Activated CD8-positive, alpha-beta T cell treated with anti-CD3 and anti-CD28 coated beads for 36 hours (primary cell): ENCODE measurements around the gene RTKN. TPM values are rescaled to one million over a fixed set of nuclear protein-coding genes. Genes with fewer than 3 reads are reported as not detected.

Source experiments
- ATAC-seq: fragments of 200-7000 bp; cut with Tn5 transposase; one replicate; pipeline ENCODE4 v1.10.0; 2021; ENCODE audit warnings: mild to moderate bottlenecking, moderate library complexity
- CTCF ChIA-PET: fragments of 350-600 bp; sonication (Branson Sonifier 250); formaldehyde crosslinking; loops from one replicate; lab custom pipeline; 2021; ENCODE audit warnings: antibody characterized with exemption; lab: Charles Lee
- POLR2A ChIA-PET: fragments of 350-600 bp; sonication (Branson Sonifier 250); formaldehyde crosslinking; loops from one replicate; lab custom pipeline; 2021; ENCODE audit warnings: antibody characterized with exemption; lab: Charles Lee
- DNase-seq: peaks from one replicate; pipeline ENCODE4 v3.0.0-alpha.2; 2020
- H3K27ac Mint-ChIP-seq: one replicate; pipeline ENCODE4 v1.8.0; 2021; ENCODE audit warnings: mild to moderate bottlenecking, mixed read lengths
- H3K27me3 Mint-ChIP-seq: one replicate; pipeline ENCODE4 v1.8.0; 2021; ENCODE audit warnings: mixed read lengths
- H3K36me3 Mint-ChIP-seq: one replicate; pipeline ENCODE4 v1.8.0; 2021; ENCODE audit warnings: low read depth, mixed read lengths
- H3K4me1 Mint-ChIP-seq: one replicate; pipeline ENCODE4 v1.8.0; 2021; ENCODE audit warnings: low read depth, mixed read lengths
- H3K4me3 Mint-ChIP-seq: one replicate; pipeline ENCODE4 v1.8.0; 2021; ENCODE audit warnings: mild to moderate bottlenecking, moderate library complexity, mixed read lengths
- H3K9me3 Mint-ChIP-seq: one replicate; pipeline ENCODE4 v1.8.0; 2021; ENCODE audit warnings: mixed read lengths
- intact Hi-C: fragments of 100-400 bp; cut with micrococcal nuclease; formaldehyde crosslinking; loops from one replicate; pipeline ENCODE4 v1.10.0; 2022
- total RNA-seq, 2 experiments: library from RNA; stranded (reverse); gene quantifications; one replicate each; pipeline ENCODE4 v1.2.3, GENCODE V29; 2021
- TF ChIP-seq, protein P1 (sequence below): fragments of 200-600 bp; IDR thresholded peaks from one replicate; pipeline ENCODE4 v1.8.0; 2022; ENCODE audit warnings: antibody characterized with exemption, mild to moderate bottlenecking

Gene RTKN
- total RNA-seq, 2 experiments from 2014 or later: 1.2 to 1.6 TPM

DNA sequence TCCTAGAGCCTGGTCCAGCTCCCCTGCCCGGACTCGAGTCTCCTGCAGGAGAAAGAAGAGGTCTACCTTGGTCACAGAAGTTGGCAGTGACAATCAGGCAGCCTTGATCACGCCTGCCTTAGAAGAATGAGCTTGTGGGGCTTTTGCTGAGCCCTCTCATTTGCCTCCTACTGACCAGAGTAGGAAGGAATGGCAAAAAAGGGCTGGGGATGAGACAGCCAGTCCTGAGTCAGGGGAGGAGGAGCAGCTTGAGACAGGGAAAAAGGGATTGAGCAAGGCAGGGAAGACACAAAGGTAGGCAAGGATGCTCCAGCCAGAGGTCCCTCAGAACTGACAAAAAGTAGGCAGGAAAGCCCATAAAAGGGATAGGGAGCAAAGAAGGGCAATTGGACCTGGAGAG, 14.2 kb downstream of the RTKN start:
- Mint-ChIP-seq H3K4me1 (peaks cover 8% of the 10 kb centered on the region), H3K27me3 (no peaks in the 10 kb centered on the region), H3K9me3 (no peaks in the 10 kb centered on the region), H3K27ac (no peak overlapping the region), H3K4me3 (no peak overlapping the region), H3K36me3 (peaks cover 16% of the 10 kb centered on the region)
- intact Hi-C loops: no loop called here
- ChIA-PET CTCF (interaction anchor here (1.0 kb wide), 1 partner anchor 92 kb away, joined by 3 read pairs; no protein-coding TSS in a partner anchor), POLR2A (interaction anchor here (1.1 kb wide), 1 partner anchor 13 kb away, joined by 3 read pairs; no protein-coding TSS in a partner anchor)
- DNase-seq (no peak), ATAC-seq (no peak)
- TF ChIP-seq, protein P1, sequence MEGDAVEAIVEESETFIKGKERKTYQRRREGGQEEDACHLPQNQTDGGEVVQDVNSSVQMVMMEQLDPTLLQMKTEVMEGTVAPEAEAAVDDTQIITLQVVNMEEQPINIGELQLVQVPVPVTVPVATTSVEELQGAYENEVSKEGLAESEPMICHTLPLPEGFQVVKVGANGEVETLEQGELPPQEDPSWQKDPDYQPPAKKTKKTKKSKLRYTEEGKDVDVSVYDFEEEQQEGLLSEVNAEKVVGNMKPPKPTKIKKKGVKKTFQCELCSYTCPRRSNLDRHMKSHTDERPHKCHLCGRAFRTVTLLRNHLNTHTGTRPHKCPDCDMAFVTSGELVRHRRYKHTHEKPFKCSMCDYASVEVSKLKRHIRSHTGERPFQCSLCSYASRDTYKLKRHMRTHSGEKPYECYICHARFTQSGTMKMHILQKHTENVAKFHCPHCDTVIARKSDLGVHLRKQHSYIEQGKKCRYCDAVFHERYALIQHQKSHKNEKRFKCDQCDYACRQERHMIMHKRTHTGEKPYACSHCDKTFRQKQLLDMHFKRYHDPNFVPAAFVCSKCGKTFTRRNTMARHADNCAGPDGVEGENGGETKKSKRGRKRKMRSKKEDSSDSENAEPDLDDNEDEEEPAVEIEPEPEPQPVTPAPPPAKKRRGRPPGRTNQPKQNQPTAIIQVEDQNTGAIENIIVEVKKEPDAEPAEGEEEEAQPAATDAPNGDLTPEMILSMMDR: no peak

DNA sequence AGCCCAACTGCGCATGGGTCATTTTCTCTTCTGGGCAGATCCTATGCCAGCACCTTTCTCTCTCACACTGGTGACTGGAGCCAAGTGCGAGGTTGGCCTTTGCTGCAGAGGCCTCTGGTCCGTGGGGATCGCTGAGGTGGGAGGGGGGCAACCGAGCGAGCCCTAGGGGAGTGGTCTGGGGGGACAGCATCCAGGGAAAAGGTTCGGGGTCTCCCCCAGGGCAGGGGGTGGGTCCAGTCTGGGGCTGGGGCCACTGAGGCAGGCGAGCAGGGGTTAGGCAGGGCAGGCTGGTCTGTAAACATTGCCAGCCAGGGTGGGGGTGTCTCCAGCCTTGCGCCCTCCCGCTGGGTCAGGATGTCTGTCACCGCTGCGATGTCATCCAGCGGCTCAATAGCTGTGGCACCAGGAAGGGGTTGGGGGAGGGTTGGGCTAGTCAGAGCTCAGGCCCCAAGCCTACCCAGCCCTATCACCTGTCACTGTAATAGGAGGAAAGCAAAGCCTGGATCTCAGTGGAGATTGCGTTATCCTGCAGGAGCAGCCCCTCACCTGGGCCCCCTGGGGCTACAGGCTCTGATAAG, 15.5 kb downstream of the RTKN start:
- no peak for DNase-seq
- H3K4me1 Mint-ChIP-seq: peaks cover 8% of the 10 kb centered on the region
- H3K4me3 Mint-ChIP-seq: no peak overlapping the region
- TF ChIP-seq, protein P1: no peak
- H3K9me3 Mint-ChIP-seq: no peaks in the 10 kb centered on the region
- intact Hi-C loops: no loop called here
- H3K36me3 Mint-ChIP-seq: peaks cover 20% of the 10 kb centered on the region
- CTCF ChIA-PET: no interaction called here
- ATAC-seq: no peak
- no peaks in the 10 kb centered on the region for H3K27me3 Mint-ChIP-seq
- H3K27ac Mint-ChIP-seq: no peak overlapping the region
- POLR2A ChIA-PET: interaction anchor here (1.1 kb wide), 1 partner anchor 14 kb away, joined by 3 read pairs; no protein-coding TSS in a partner anchor

DNA sequence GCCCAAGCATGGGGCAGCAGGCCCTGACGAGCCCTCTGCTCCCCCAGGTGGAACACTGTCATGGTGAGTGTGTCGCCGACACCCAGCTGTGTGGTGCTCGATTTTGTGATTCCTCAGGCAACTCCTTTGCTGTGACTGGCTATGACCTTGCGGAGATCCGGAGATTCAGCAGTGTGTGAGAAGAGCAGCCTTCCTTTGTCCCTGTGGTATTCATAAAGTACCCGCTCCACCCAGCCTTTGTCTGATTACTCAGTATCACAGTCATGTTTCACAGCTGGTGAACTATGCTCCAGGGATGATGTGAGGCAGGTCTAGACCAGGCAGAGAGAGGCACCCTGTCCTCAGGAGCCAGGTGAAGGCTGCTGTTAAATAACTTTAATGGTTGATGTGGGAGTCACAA, 16.2 kb downstream of the RTKN start:
- Mint-ChIP-seq H3K36me3 (peaks cover 20% of the 10 kb centered on the region), H3K27ac (no peak overlapping the region), H3K4me1 (peaks cover 11% of the 10 kb centered on the region), H3K27me3 (no peaks in the 10 kb centered on the region), H3K9me3 (no peaks in the 10 kb centered on the region), H3K4me3 (no peak overlapping the region)
- CTCF ChIA-PET: no interaction called here
- no peak for DNase-seq
- intact Hi-C loops: no loop called here
- TF ChIP-seq, protein P1: no peak
- POLR2A ChIA-PET: no interaction called here
- no peak for ATAC-seq

DNA sequence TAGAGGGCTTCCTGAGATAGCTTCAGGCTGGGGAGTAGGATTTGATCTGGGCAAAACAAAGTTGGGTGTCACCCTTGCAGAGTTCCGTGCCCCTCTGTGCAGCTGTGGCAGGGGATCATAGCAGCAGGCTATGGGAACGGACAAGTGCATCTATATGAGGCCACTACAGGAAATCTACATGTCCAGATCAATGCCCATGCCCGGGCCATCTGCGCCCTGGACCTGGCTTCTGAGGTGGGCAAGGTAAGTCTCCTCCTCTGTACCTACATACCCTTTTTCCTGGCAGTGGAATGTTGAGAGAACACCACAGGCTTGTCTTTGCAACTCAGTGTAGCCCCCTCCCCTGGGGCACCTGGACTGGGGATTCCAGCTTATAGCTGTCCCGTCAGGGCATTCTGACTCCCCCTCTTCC, 16.7 kb downstream of the RTKN start:
- CTCF ChIA-PET: interaction anchor here (0.6 kb wide), 1 partner anchor 58 kb away, joined by 3 read pairs; the partner anchor contains the start of genes CCDC142 and TTC31
- intact Hi-C loops: no loop called here
- Mint-ChIP-seq H3K9me3 (no peaks in the 10 kb centered on the region), H3K36me3 (peaks cover 20% of the 10 kb centered on the region), H3K27ac (no peak overlapping the region), H3K4me1 (peaks cover 15% of the 10 kb centered on the region), H3K4me3 (no peak overlapping the region), H3K27me3 (no peaks in the 10 kb centered on the region)
- TF ChIP-seq, protein P1: no peak
- no peak for DNase-seq
- no peak for ATAC-seq
- POLR2A ChIA-PET: no interaction called here

DNA sequence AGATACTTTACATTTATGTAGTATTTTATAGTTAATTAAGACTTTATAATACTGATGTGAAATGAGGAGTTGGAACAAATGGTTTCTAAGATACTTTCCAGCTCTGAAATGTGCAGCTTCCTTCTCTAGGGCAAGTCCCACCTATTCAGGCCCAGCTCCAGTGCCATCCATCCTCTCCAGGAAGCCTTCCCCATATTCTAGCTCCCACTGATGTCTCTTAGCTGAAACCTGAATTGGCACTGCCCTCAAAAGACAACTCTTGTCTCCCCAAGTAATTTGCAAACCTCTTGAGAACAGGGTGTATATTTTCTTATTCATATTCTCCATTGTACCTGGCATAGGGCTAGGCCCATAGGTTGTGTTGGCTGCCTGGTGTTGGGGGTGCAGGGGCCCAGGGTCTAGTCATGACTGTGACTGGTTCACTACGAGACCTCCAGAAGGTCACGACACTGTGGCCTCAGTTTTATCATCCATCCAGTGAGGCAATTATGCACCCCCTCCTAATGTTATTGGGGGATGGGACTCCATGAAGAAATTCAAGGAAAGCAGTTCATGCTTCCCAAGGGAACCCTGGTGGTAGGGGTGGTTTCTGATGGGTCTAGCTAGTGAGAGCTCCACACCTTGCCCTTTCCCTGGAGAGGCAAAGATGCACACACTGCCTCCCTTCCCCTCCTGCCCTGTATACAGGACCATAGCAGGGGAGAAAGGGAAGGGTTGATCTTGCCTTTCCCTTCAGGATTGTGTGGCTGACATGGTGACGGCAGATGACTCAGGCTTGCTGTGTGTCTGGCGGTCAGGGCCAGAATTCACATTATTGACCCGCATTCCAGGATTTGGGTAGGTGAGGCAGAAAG, 17.4 kb downstream of the RTKN start:
- peaks cover 20% of the 10 kb centered on the region for H3K36me3 Mint-ChIP-seq
- intact Hi-C loops: no loop called here
- no peak overlapping the region for H3K27ac Mint-ChIP-seq
- ChIA-PET CTCF (interaction anchor here (0.6 to 1.0 kb wide), 3 partner anchors 9 to 59 kb away, joined by 3 to 4 read pairs (median 3); partner anchors contain the start of genes CCDC142 and TTC31), POLR2A (interaction anchor here (0.6 to 1.1 kb wide), 2 partner anchors 30 to 204 kb away, joined by 3 to 5 read pairs; partner anchors contain the start of gene INO80B)
- no peaks in the 10 kb centered on the region for H3K9me3 Mint-ChIP-seq
- DNase-seq (no peak), ATAC-seq (no peak)
- H3K4me1 Mint-ChIP-seq: peaks cover 18% of the 10 kb centered on the region
- no peak overlapping the region for H3K4me3 Mint-ChIP-seq
- H3K27me3 Mint-ChIP-seq: no peaks in the 10 kb centered on the region
- TF ChIP-seq, protein P1: no peak
